Transverse colon (tissue), 3 donors: Measurements from ENCODE around the gene PDZD8.

ENCODE experiments used
- POLR2A ChIP-seq: fragments of 450-650 bp; IDR thresholded peaks from one replicate; pipeline ENCODE4 v1.6.1; 2016; ENCODE audit warnings: antibody characterized with exemption, mild to moderate bottlenecking, moderate library complexity
- TF ChIP-seq, protein P1 (sequence below), 5 experiments: fragments of 200-600 bp in 3 of 5; fragments of 450-650 bp in 2 of 5; sonication (generic) in 3 of 5; IDR thresholded peaks; 1 replicate in 2 of 5; 2 replicates in 3 of 5; pipeline ENCODE4 v1.5.1; 2016 to 2017; ENCODE audit warnings: antibody characterized with exemption in 5 of 5, inconsistent platforms in 3 of 5, mild to moderate bottlenecking in 2 of 5, moderate library complexity in 1 of 5

DNA sequence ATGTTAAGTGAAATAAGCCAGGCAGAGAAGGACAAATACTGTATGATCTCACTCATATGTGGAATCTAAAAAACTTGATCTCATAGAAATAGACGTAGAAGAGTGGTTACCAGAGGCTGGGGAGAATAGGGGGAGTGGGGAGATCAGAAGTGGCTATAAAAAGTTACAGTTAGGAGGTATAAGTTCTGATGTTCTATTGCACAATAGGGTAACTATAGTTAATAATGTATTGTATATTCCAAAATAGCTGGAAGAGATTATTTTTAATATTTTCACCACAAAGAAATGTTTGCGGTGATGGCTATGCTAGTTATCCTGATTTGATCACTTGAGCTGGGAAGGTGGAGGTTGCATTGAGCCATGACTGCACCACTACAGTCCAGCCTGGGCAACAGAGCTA, 80.5 kb downstream of the PDZD8 start:
- TF ChIP-seq, protein P1, sequence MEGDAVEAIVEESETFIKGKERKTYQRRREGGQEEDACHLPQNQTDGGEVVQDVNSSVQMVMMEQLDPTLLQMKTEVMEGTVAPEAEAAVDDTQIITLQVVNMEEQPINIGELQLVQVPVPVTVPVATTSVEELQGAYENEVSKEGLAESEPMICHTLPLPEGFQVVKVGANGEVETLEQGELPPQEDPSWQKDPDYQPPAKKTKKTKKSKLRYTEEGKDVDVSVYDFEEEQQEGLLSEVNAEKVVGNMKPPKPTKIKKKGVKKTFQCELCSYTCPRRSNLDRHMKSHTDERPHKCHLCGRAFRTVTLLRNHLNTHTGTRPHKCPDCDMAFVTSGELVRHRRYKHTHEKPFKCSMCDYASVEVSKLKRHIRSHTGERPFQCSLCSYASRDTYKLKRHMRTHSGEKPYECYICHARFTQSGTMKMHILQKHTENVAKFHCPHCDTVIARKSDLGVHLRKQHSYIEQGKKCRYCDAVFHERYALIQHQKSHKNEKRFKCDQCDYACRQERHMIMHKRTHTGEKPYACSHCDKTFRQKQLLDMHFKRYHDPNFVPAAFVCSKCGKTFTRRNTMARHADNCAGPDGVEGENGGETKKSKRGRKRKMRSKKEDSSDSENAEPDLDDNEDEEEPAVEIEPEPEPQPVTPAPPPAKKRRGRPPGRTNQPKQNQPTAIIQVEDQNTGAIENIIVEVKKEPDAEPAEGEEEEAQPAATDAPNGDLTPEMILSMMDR (IDR thresholded peaks at IDR 0.05): no peak
- TF ChIP-seq POLR2A: no peak
